NCI-H2029 (cell line): ENCODE data around the gene DMGDH.

Source experiments
- DNase-seq: peaks from one replicate; lab custom pipeline; 2025; lab: John Stamatoyannopoulos, UW

Gene DMGDH

GRCh38 chr5:79069488-79070349, at the start of gene DMGDH, which contains the start of gene BHMT2:
DMGDH (minus strand) TSS chr5:79069674; CDS start chr5:79069620, 54 bp downstream.
BHMT2 (plus strand) TSS chr5:79069767; CDS start chr5:79069783, 16 bp downstream.
- DNase-seq: peak; percentile 30

GRCh38 chr5:79112703-79113058, 43.2 kb upstream of the DMGDH start:
- no peak for DNase-seq

DNA sequence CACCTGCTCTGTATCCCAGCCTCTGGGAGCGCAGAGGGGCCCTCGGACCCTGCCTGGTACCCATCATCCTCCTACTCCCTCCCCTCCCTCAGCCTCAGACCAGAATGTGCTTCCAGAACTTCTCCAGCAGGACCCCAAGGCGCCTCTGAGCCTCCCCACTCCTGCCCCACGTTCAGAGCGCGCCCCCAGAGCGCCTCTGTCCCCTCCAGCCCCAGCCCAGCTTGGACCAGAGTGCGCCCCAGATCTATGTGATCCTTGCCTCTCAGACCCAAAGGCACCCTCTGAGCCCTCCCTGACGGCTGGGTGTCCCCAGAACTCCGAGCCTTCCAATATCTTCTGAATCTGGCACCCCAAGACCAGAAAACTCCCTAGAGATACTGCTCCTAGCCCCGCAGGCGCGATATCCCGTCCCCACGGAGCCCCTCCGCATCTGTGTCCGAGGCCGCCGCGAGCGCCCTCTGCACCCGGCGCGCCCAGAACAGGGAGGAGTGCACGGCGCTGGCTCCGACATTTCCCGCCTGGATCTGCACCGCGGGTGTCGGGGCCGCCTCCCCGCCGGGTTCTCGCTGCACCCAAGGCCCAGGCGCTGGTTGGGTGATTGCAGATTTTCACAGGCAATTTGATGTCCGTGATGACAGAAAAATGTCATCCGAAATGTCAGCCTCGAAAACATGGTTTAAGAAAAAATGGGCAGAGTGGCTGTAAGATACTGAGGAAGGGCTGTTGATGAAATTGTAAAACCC, 42.7 kb upstream of the DMGDH start:
- no peak for DNase-seq

GRCh38 chr5:79111387-79111959, 42.0 kb upstream of the DMGDH start, which contains the start of gene BHMT:
BHMT (plus strand) TSS chr5:79111809; CDS start chr5:79111886, 77 bp downstream.
- DNase-seq: no peak

GRCh38 chr5:79109527-79110492, 40.3 kb upstream of the DMGDH start:
- no peak for DNase-seq

DNA sequence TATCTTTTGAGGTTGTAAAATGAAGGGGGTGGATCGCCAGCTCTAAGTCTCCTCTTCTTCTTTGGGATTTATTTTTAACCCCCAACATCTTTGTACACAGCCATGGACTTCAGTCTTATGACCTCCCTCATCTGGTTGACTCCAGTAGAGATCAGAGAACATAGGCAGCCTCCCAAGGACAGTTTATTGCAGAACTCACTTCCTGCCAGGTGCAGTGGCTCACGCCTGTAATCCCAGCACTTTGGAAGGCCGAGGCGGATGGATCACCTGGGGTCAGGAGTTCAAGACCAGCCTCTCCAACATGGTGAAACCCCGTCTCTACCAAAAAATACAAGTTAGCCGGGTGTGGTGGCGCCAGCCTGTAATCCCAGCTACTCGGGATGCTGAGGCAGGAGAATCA, 39.3 kb upstream of the DMGDH start:
- no peak for DNase-seq

DNA sequence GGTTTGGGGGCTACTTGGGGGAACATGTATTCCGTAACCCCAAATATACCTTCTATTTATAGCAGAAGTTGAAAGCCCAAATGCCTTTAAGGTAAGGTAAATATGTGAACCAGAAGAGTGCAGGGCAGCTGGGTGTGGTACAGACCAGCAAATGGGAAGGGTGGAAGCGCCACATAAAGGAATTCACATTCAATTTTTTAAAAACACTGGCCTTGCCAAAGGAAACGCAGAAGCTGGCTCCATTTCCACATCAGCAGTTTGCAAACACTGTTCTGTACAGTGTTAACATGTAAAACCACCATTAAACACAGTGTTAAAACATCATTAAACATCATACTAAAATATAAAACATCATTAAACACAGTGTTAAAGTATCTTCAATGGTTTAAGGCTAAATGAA, 38.6 kb upstream of the DMGDH start:
- no peak for DNase-seq

GRCh38 chr5:79107020-79107796, 37.7 kb upstream of the DMGDH start:
- DNase-seq: no peak

DNA sequence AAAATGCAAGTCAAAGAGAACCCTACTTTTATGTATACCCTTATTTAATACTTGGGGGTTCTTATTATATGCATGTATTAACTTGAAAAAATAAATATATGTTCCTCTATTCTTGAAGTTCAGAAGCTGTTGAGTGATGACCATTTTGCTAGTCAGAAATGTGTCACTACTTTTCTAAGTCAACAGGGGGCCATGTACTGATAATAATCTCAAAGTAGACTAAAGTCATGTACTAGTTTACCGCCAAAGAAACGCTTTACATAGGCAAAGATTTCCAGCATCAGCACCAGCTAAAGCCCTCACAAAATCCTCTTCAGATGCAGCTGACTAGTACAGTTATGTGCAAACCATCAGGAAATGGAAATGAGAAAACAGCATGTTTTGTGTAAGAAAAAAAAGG, 36.4 kb upstream of the DMGDH start:
- no peak for DNase-seq

DNA sequence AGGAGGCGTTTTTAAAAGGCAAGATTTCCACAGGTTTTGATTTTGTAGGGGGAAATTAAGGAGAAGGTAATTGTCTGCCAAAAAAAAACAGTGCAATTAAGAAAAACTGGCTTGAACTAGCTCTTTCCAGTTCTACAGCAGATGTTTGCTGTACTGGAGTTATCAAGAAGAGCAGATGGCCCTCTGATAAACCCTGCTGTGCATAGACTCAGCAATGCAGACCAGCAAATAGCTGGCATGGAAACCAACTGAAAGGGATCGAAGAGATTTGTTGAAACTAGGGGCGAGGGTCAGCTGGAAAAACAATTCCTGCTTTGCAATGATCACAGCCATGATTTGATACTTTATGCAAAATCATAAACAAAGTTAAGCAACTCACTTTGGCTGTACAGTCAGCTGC, 24.3 kb upstream of the DMGDH start:
- peak; percentile 23 for DNase-seq

DNA sequence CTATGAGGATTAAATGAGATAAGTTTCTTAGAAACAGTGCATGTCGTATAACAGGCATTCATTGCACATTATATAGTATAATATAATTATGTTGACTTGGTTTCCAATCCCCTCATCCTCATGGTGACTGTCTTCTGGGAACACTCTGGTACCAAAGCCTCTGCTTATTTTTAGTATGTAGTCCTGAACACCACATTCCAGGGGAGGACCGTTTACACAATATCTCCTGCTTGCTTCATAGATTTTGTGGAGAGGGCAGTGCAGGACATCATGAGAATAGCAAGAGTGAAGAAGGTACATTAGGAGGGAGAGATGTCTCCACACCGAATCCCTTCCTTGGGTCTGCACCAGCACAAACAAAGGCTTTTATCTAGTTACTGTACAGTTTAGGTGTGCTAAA, 21.6 kb upstream of the DMGDH start:
- no peak for DNase-seq

GRCh38 chr5:79088507-79088906, 19.0 kb upstream of the DMGDH start:
- no peak for DNase-seq

- DNase-seq: no peak
Observed at GRCh38 chr5:79086116-79086515, 16.6 kb upstream of the DMGDH start.

DNA sequence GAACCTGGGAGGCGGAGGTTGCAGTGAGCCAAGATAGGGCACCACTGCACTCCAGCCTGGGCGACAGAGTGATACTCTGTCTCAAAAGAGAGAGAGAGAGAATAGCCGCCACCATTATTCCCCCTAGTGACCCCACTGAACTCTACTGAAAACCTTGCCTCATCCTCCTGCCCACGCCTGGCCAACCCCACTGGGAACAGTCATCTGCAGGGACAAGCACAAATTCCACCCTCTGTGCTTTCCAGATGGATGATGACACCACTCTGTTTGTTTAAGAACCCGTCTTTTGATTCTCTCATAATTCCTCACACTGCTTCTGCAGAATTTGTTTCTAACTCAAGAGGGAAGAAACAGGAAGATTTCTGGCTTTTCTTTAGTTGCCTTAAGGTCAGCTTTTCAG, 12.3 kb upstream of the DMGDH start:
- no peak for DNase-seq

- DNase-seq: no peak
Observed at GRCh38 chr5:79080804-79081203, 11.3 kb upstream of the DMGDH start.

DNA sequence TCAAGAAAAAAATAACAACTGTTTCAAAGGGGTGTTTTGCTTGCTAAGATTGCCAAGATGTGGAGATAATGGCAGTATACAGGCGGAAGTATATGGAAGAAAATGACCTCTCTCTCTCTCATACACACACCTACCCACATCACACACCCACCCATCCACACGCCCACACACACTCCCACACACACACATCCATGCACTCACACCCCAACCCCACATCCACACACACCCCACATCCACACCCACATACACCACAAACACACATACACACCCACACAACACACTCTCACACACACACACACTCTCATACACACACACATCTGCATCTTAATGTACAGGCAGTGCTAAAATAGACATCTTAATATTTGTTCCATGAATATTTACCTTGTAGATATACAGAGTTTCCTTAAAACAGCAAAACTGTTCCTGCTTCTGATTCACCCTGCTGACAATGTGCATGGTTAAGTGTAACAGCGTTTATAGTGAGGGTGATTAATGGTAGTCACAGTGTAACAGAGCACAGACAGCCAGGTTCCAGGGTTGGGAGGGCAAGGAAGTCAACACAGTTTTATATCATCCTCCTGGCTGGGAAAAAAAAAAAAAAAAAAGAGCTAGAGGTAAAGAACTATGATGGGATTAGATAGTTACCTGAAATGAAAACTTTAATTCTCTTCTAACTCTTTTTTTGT, 8.3 kb upstream of the DMGDH start:
- DNase-seq: no peak

GRCh38 chr5:79076819-79077218, 7.3 kb upstream of the DMGDH start:
- no peak for DNase-seq

DNA sequence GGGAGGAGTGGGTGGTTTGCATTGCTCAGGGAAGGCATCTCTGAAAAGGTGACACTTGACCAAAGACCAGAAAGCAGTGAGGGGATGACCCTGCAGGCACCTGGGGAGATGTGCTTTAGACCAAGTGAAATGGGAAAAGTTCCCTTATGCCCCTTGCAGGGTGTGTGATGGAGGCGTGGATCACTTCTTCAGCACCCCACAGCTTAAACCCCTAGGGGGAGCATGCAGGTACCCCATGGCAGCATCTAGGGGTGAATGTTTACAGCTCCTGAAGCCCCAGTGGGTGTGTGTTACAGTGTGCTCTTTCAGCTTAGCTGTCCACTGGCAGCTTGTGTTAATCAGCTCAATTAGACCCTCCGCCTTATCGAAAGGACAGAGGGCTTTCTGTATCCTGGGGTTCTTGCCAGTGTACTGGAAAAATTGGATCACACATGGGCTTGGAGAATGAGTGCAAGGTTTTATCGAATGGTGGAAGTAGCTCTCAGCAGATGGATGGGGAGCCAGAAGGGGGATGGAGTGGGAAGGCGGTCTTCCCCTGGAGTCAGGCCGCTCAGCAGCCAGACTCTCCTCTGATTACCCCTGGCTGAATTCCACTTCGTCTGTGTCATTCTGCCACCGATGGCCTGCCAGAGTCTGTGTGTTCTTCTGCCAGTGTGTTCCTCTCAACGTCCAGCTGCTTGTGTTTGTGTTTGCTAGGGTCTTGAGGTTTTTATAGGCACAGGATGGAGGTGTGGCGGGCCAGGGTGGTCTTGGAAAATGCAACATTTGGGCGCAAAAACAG, 6.4 kb upstream of the DMGDH start:
- DNase-seq: no peak

GRCh38 chr5:79074641-79075040, 5.2 kb upstream of the DMGDH start:
- DNase-seq: no peak

DNA sequence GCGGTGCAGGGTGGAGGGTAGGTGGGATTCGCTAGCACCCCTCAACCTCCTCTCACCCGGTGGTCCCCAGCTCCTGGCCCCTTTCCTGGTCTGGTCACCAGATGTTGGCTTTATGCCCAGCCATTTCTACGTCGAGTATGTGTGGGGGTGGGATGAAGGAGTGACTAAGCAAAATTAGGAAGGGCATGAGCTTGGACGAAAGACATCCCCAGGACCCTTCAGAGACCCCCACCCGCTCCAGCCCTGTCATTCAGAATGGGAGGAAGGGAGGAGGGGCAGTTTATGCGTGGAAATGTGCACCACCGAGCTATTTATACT, 835 bp upstream of the DMGDH start:
- DNase-seq: no peak
